Measurements from ENCODE around the gene PEX10.

Gene PEX10

GRCh38 chr1:2419416-2419815, 7.1 kb upstream of the PEX10 start:
- H3K27ac Mint-ChIP-seq = no peak overlapping the region
- H3K9me3 Mint-ChIP-seq = peaks cover 5% of the 10 kb centered on the region
- H3K36me3 Mint-ChIP-seq (ENCODE audit: low read depth) = peaks cover 2% of the 10 kb centered on the region
- peaks cover 18% of the 10 kb centered on the region for H3K4me1 Mint-ChIP-seq (ENCODE audit: low read depth)
- H3K4me3 Mint-ChIP-seq = no peak overlapping the region
- no peaks in the 10 kb centered on the region for H3K27me3 Mint-ChIP-seq (ENCODE audit: low read depth)

GRCh38 chr1:2418791-2419320, 6.5 kb upstream of the PEX10 start:
- Mint-ChIP-seq H3K27me3 (ENCODE audit: low read depth) (no peaks in the 10 kb centered on the region), H3K4me3 (no peak overlapping the region), H3K27ac (no peak overlapping the region)

GRCh38 chr1:2417833-2418225, 5.5 kb upstream of the PEX10 start:
- peaks cover 1% of the 10 kb centered on the region for H3K9me3 Mint-ChIP-seq

More at GRCh38 chr1:2418791-2419320, 6.5 kb upstream of the PEX10 start:
- Mint-ChIP-seq H3K9me3 (peaks cover 5% of the 10 kb centered on the region), H3K4me1 (ENCODE audit: low read depth) (peaks cover 23% of the 10 kb centered on the region), H3K36me3 (ENCODE audit: low read depth) (peaks cover 2% of the 10 kb centered on the region)

GRCh38 chr1:2417083-2417832, 4.9 kb upstream of the PEX10 start:
- peaks cover 2% of the 10 kb centered on the region for H3K36me3 Mint-ChIP-seq (ENCODE audit: low read depth)
- peaks cover 23% of the 10 kb centered on the region for H3K4me1 Mint-ChIP-seq (ENCODE audit: low read depth)
- H3K9me3 Mint-ChIP-seq = no peaks in the 10 kb centered on the region
- H3K27me3 Mint-ChIP-seq (ENCODE audit: low read depth) = no peaks in the 10 kb centered on the region
- peak overlapping the region; percentile 94 for H3K27ac Mint-ChIP-seq
- peak overlapping the region; percentile 86 for H3K4me3 Mint-ChIP-seq

More at GRCh38 chr1:2417833-2418225, 5.5 kb upstream of the PEX10 start:
- no peak overlapping the region for H3K4me3 Mint-ChIP-seq
- peaks cover 2% of the 10 kb centered on the region for H3K36me3 Mint-ChIP-seq (ENCODE audit: low read depth)
- peaks cover 23% of the 10 kb centered on the region for H3K4me1 Mint-ChIP-seq (ENCODE audit: low read depth)
- no peaks in the 10 kb centered on the region for H3K27me3 Mint-ChIP-seq (ENCODE audit: low read depth)
- no peak overlapping the region for H3K27ac Mint-ChIP-seq

GRCh38 chr1:2416403-2416802, 4.0 kb upstream of the PEX10 start:
- Mint-ChIP-seq H3K4me1 (ENCODE audit: low read depth) (peaks cover 23% of the 10 kb centered on the region), H3K4me3 (peak overlapping the region; percentile 86), H3K36me3 (ENCODE audit: low read depth) (peaks cover 2% of the 10 kb centered on the region), H3K9me3 (no peaks in the 10 kb centered on the region), H3K27ac (peak overlapping the region; percentile 94), H3K27me3 (ENCODE audit: low read depth) (no peaks in the 10 kb centered on the region)

- Mint-ChIP-seq H3K4me3 (peak overlapping the region; percentile 86), H3K4me1 (ENCODE audit: low read depth) (peaks cover 23% of the 10 kb centered on the region), H3K27me3 (ENCODE audit: low read depth) (no peaks in the 10 kb centered on the region), H3K9me3 (no peaks in the 10 kb centered on the region), H3K27ac (peak overlapping the region; percentile 94), H3K36me3 (ENCODE audit: low read depth) (peaks cover 2% of the 10 kb centered on the region)
Observed at GRCh38 chr1:2415801-2416208, 3.4 kb upstream of the PEX10 start.

- Mint-ChIP-seq H3K9me3 (no peaks in the 10 kb centered on the region), H3K4me3 (peak overlapping the region; percentile 86), H3K36me3 (ENCODE audit: low read depth) (peaks cover 2% of the 10 kb centered on the region), H3K4me1 (ENCODE audit: low read depth) (peaks cover 27% of the 10 kb centered on the region), H3K27ac (peak overlapping the region; percentile 94), H3K27me3 (ENCODE audit: low read depth) (no peaks in the 10 kb centered on the region)
Observed at GRCh38 chr1:2415337-2415736, 3.0 kb upstream of the PEX10 start.

GRCh38 chr1:2414297-2414958, 2.1 kb upstream of the PEX10 start:
- Mint-ChIP-seq H3K27me3 (ENCODE audit: low read depth) (no peaks in the 10 kb centered on the region), H3K27ac (peak overlapping the region; percentile 91), H3K36me3 (ENCODE audit: low read depth) (peaks cover 2% of the 10 kb centered on the region), H3K4me3 (peak overlapping the region; percentile 76), H3K4me1 (ENCODE audit: low read depth) (peaks cover 28% of the 10 kb centered on the region), H3K9me3 (no peaks in the 10 kb centered on the region)

GRCh38 chr1:2413495-2414296, 1.3 kb upstream of the PEX10 start:
- Mint-ChIP-seq H3K27ac (peak overlapping the region; percentile 91), H3K9me3 (no peaks in the 10 kb centered on the region), H3K27me3 (ENCODE audit: low read depth) (no peaks in the 10 kb centered on the region), H3K4me3 (peak overlapping the region; percentile 76), H3K4me1 (ENCODE audit: low read depth) (peaks cover 28% of the 10 kb centered on the region), H3K36me3 (ENCODE audit: low read depth) (peaks cover 2% of the 10 kb centered on the region)

- H3K4me1 Mint-ChIP-seq (ENCODE audit: low read depth) = peaks cover 28% of the 10 kb centered on the region
- H3K36me3 Mint-ChIP-seq (ENCODE audit: low read depth) = peaks cover 2% of the 10 kb centered on the region
- H3K27ac Mint-ChIP-seq = no peak overlapping the region
- H3K9me3 Mint-ChIP-seq = no peaks in the 10 kb centered on the region
- H3K27me3 Mint-ChIP-seq (ENCODE audit: low read depth) = no peaks in the 10 kb centered on the region
- peak overlapping the region; percentile 69 for H3K4me3 Mint-ChIP-seq
Observed at GRCh38 chr1:2412773-2413494, 570 bp upstream of the PEX10 start.

GRCh38 chr1:2411801-2412394, 466 bp downstream of the PEX10 start:
- no peaks in the 10 kb centered on the region for H3K27me3 Mint-ChIP-seq (ENCODE audit: low read depth)
- no peaks in the 10 kb centered on the region for H3K9me3 Mint-ChIP-seq
- H3K27ac Mint-ChIP-seq = peak overlapping the region; percentile 81
- peak overlapping the region; percentile 83 for H3K4me3 Mint-ChIP-seq
- H3K36me3 Mint-ChIP-seq (ENCODE audit: low read depth) = peaks cover 2% of the 10 kb centered on the region
- peaks cover 25% of the 10 kb centered on the region for H3K4me1 Mint-ChIP-seq (ENCODE audit: low read depth)

- Mint-ChIP-seq H3K9me3 (no peaks in the 10 kb centered on the region), H3K36me3 (ENCODE audit: low read depth) (no peaks in the 10 kb centered on the region), H3K27ac (no peak overlapping the region), H3K4me3 (no peak overlapping the region), H3K4me1 (ENCODE audit: low read depth) (peaks cover 11% of the 10 kb centered on the region), H3K27me3 (ENCODE audit: low read depth) (no peaks in the 10 kb centered on the region)
Observed at GRCh38 chr1:2409745-2410144, 2.6 kb downstream of the PEX10 start.

GRCh38 chr1:2408859-2409276, 3.5 kb downstream of the PEX10 start:
- H3K27ac Mint-ChIP-seq = peak overlapping the region; percentile 41
- H3K27me3 Mint-ChIP-seq (ENCODE audit: low read depth) = no peaks in the 10 kb centered on the region
- H3K4me3 Mint-ChIP-seq = no peak overlapping the region
- no peaks in the 10 kb centered on the region for H3K9me3 Mint-ChIP-seq
- peaks cover 2% of the 10 kb centered on the region for H3K36me3 Mint-ChIP-seq (ENCODE audit: low read depth)
- H3K4me1 Mint-ChIP-seq (ENCODE audit: low read depth) = peaks cover 5% of the 10 kb centered on the region

Measured in T-helper 1 cell treated with Interleukin-12 subunit alpha and Interleukin-12 subunit beta and Interleukin-4 antibody, amounts not matched to agents 30 μg/mL and 1 μg/mL, for 36 hours (primary cell).